Stimulated activated CD4-positive, alpha-beta T cell treated with anti-CD3 and anti-CD28 coated beads, Interleukin-1b, Interleukin-23, amount 100 ng/mL, for 4 hours (primary cell): ENCODE data around the gene L1CAM.

Experiments used
- DNase-seq, 2 donors: peaks; one replicate each; pipeline ENCODE4 v3.0.0-alpha.2; 2020; ENCODE audit warnings: low read depth in 2 of 2

The L1CAM gene

DNA sequence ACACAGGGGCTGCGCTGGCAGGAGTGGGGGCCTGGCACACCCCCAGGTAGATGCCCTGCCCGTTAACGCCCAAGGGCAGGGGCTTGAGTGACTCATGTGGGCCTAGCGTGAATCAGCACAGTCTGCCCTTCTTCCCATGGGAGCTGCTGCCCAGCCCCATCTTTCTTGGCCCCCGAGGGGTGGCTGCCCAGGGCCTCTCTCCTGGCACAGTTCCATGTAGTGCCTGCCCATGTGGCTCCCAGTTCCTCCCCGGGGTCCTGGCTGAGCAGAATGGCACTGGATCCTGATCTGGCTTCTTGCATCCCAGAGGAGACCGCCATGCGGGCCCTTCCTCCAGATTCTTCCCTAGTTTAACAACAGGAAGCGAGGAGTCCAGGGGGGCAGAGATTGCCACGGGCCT, 16.4 kb upstream of the L1CAM start:
- DNase-seq: no peak

DNA sequence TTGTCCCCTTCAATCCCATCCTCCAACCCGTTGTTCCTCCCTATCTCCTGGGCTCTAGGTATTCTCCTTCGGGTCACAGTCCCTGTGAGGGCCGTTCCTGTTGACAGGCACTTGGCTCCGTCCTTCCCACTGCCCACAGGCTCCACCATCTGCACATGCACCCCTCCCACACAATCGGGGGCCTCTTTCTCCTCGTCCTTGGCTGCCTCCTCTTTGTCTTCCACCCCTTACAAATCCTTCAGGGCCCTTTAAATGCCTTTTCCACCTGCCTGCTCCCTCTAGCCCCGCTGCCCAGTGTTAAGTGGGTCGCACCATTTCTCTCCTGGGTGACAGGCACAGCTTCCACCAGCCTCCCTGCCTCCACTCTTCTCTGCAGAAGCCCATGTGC, 15.8 kb upstream of the L1CAM start:
- no peak for DNase-seq

DNA sequence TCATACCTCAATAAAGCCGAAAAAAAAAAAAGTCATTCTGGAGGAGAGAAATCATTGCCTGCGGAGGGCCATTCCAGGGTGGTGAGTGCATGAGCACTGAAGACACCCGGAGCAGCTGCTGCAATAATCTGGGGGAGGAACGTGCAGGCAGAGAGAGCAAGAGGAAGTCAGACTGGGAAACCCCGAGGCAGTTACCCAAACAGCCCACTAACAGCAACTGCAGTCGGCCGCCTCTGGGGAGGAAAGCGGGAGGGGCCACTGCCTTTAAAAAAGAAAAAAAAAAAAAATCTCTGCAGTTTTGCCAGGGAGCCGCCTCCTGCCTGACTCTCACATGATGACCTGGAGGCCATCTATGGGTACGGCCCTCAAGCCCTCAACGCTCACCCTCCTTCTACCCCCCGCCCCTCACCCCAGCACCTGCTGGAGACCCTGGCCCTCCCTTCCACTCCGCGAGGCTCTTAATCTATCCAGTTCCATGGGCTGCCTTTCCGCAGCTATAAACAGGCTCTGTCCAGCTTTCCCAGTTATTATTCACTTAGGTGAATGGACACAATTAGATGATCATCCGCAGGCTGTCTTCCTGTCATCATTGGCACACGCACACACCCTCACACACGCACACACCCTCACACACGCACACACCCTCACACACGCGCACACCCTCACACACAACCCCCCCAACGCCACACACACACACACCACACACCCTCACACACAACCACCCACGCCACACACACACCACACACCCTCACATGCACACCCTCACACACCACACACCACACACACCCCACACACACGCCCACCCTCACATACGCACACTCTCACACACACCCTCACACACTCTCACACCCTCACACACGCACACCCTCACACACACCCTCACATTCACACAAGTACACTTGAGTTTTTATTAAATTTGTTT, 15.1 kb upstream of the L1CAM start:
- peak in 1 of 2 donors; percentile 52 for DNase-seq

DNA sequence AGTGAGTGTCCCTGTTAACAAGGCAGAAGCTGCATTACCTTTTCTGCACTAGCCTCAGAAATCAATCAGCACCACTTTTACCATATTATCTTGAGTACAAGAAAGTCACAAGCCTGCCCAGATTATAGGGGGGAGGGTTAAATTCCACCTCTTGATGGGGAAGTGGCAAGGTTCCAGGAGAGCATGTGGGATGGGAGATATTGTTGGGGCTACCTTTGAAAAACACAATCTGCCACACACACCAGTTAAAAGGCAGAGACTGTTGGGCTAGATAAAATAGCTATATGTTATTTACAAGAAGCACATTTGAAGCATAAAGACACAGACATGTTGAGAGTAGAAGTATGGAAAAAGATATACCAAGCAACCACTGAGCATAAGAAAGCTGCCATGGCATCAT, 11.9 kb upstream of the L1CAM start:
- no peak for DNase-seq

DNA sequence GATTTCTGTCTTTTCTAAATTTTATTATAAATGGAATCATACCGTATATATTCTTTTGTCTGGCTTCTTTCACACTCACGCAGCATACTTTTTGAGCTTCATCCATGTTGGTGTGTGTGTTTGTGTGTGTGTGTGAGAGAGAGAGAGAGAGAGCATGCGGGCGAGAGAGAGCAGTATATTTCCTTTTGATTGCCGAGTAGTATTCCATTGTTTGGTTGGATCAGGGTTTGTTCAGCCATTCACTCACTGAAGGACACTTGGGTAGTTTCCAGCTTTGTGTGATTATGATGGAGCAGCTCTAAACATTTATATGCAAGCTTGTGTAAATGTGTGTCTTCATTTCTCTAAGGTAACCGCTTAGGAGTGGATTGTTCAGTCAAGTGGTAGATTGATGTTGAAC, 3.1 kb upstream of the L1CAM start:
- DNase-seq: no peak

DNA sequence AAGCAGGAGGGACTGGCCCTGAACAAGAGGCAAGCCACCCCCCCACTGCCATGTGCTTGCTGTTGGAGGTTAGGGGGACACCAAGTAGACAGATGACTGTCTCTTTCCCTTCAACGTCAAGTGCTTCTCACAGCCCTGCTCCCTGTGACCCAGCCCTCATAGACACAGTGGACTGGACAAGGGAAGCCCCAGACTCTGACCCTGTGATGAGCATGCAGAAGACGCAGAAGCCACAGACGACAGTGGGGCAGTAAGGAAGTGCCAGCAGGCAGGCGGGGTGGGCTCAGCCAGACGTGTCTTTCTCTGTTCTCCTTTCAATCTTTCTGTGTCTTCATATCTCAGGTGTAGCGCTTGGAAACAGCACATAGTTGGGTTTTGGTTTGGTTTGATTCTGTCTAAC, 2.4 kb upstream of the L1CAM start:
- no peak for DNase-seq

DNA sequence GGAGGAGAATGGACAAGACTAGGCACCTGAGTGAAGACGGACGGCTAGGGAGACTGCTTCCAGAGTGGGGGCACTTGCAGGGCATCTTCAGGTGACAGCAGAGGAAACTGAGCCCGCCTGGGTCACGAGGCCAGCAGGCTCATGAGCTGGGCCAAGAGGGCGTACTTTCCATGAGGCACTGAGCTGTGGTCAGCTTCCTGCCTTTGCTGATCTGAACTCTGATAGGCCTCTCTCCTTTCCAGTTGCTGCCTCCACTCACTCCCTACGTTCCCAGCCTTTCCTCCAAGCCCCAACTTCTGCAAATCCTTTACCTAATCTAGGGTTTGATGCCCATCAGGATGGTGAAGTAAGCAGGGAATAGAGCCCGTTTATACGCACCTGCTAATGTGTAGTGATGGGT, 1.4 kb upstream of the L1CAM start:
- DNase-seq: no peak

DNA sequence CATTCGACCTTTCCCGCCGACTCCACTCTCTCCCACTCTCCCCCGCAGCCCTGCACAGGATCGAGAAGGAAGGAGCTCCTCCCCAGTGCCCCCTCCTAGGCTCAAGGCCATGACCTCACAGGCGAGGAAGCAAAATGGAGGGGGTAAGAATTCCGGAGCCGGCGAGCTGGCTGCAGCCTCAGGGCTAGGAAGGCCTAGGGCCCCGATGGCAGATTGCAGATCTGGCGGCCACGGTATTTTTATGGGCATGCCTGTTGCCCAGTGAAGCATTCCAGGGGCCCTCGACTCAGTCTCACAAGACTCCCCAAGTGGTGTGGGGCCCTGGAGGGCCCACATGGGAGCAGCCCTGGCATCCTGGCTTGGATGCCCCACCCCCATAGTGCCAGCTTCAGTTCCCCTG, 942 bp upstream of the L1CAM start:
- DNase-seq: no peak

DNA sequence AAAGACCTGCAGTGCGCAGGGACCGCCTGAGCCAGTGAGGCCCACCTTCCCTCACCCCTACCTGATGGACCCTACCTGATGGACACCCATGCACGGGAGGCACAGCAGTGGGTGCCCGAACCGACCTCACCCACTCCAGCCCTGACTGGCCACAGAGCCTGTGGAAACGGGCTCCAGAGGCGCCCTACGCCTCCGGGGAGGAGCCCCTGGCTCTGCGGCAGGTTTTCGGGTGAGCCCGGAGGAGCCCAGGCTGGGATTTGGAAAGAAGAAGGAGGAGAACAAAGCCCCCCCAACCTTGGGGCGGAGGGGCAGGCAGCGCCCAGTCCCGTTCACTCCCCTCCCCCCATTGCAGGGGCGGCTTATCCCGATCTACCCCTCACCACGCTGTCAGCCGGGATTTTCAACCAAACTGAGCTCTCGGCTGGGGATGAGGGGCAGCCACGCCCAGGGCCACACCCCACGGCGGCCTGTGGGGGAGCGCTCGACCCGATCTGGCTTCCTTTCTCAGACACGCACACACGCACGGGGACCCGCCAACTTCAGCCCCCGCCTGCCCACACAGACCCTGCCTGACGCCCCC, 675 bp downstream of the L1CAM start:
- no peak for DNase-seq

DNA sequence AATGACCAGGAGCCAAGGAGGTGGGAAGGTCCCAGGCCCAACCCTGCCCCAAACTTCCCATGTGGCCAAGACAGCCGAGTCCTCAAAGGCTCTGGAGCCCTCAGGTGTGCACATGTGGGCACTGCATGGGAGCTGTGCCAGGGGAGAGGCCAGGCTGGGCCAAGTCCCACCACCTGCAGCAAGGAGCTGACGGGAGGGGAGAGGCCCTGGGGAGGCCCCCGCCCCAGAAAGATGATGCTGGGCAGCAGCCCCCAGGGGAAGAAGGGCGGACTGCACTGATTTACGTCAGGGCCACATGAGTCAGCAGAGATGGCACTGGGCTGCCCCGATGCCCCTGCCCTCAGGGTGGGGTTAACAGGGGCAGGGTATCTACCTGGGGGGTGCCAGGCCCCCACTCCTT, 1.4 kb downstream of the L1CAM start:
- no peak for DNase-seq

DNA sequence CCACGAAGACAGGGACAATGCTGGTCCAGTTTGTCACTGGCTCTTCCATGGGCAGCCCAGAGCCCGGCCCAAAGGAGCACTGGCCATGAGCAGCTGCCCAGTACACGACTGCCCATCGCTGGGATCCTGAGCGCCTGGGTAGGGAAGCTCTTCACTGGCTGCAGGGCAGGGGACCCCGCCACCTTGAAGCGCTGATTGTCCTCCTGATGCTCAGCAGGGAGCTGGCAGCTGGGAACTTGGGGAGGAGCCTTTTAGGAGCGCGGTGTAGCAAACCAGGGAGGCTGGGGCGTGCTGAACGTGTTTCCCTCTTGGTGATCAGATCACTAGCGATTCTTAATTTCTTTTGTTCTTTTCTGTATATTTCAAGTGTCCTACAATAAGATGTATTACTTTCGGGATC, 1.8 kb downstream of the L1CAM start:
- DNase-seq: no peak

DNA sequence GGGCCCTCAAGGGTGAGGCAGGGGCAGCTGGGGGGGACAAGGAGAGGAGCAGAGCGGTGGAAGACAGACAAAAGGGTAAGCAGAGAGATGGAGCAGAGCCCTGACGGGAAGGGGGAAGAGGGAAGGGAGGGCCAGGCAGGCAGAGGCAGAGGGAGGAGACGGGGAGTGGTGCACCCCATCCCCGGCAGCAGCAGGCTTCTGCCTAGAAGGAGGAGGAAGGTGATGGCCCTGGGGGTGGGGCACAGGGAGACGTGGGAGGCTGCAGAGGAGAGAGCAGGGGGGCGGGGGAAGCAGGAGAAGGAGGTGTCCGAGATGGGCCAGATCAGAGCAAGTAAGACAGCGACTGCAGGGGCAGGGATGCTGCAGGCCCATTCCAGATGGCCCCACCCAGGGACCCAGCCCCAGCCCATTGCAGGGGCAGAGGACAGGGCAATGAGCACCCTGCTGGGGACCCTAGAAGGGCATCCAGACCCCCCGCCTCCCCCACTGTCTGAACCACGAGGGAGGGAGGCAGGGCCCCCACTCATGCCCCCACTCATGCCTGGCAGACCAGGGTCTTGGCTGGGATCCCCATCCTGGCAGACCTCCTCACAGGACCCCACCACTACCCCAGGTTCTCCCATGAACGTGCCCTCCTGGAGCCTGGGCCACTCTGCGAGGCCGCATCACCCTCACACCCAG, 2.7 kb downstream of the L1CAM start:
- no peak for DNase-seq

DNA sequence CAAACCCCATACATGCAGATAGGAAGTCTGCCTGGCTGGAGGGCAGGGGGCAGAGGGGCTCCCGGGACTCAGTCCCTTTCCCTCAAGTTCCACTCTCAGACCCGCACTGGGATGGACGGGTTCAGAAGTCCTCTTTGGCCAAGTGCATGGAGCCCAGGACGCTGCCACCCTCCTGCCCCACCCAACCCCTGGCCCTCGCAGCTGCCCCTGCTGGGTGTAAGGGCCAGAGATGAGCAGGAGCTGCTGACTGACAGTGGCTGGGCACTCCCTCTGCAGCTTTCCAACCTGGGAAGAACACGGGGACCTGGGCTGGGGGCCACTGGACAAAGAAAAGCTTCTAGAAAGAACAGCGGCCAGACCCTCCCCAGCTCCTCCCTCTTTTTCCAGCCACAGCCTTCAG, 3.4 kb downstream of the L1CAM start:
- no peak for DNase-seq

DNA sequence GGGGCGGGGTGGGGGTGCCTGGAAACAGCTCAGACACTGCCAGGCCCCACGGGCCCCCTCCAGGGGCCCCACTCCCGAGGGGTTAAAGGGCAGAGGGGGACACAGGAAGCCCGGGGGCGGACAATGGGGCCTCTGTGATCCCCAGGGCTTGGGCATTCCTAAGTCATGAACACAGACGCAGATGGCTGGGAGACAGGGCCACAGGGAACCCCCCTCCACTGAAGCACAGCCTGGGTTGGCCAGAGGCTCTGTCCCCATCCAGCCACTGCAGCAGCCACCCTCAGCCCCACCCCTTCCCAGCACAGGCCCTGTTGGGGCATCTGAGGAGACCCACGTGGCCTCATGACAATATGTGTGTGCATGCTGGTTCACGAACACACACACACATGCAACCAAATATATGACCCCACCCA, 3.9 kb downstream of the L1CAM start:
- DNase-seq: no peak

DNA sequence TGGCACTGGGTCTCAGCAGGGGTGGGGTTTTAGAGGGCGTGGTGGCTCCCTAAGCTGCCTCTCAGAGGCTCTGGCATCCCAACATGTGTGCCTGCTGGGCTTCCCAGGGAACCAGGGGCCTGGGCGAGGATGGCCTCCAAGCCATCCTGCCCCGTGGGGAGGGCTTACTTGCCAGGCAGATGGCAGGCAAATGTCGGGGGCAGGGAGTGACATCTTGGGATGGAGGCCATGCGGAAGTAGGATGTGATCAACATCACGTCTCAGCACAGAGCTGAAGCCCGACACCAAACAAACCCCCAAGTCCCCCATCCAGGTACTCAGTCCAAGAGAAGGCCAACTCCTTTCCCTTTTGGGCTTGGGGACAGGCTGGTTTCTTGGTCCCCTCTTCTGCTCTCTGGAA, 4.7 kb downstream of the L1CAM start:
- no peak for DNase-seq

DNA sequence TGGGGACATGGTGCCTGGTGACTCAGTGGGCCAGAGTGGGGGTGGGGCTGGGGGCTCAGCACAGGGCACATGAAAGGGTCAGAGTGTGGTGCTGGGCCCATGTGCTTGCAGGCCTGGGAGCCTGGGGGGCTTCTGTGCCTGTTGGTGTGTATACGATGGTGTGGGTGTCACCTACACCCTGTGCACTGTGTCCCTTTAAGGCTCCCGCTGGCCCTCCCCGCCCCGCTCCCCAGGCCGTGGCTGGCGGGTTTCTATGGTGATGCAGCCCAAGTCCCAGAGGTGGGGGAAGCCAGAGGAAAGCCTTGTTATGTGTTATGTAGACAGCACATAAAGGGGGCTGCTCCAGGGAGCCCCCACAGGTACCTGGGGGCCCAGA, 5.5 kb downstream of the L1CAM start:
- no peak for DNase-seq

DNA sequence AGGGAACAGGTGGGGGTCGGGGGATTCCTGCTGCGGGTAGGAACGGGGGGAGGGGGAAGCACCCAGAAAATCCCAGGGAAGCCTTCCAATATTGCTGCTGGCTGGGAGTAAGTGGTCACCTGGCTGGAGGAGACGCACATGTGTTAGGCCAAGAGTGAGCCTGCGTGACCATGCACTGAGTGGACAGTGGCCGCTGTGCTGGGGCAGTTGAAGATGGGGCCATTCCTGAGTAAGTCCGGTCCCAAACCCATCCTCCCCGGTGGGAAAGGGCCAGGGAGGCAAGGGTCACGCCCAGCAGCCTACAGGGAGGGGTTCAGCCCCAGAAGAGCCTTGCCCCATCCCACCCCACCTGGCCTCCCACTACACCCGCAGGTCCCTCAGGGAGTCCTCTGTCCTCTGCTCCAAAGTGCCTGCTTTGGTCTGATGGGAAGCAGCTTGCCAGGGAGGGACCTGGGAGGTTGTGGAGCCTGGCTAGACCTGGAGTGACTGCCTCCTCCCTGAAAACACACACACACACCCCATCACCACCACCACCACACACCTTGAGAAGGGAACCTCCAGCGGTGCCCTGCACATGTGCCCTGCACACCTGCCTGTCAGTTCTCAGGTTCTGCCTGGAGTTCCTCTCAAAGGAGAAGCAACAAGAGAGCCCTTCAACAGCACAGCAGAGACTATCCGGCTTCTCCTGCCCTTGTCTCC, 6.1 kb downstream of the L1CAM start:
- no peak for DNase-seq

DNA sequence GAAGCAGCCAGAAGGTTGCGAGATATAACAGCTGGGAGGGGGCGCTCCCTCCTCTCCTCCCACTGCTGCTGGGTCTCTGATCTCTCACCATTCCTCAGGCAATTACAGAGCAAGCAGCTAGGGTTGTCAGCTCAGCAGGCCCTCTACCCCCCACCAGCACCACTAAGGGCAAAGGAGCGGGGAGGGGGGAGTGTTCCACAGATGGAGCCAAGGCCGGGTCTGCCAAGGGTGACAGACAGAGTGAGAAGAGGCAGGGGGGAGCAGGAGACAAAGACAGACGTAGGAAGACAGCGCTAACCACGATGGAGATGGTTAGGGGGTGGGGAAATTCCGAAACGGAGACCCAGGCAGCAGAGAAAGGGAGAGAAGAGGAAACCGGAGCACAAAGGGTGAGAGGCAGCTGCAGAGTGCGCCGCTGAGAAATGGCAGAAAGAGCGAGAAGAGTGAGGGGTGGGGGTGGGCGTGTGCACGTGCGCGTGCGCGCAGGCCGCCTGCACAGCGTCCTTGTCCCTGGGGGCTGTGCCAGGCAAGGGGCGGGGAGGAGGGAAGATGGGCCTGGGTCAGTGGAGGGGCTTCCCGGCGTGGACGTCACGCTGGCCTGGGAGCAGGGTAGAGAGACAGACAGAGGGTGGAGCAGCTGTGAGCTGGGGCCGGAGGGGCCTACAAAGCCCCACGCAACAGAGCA, 6.9 kb downstream of the L1CAM start:
- DNase-seq: peak in 1 of 2 donors; percentile 12

DNA sequence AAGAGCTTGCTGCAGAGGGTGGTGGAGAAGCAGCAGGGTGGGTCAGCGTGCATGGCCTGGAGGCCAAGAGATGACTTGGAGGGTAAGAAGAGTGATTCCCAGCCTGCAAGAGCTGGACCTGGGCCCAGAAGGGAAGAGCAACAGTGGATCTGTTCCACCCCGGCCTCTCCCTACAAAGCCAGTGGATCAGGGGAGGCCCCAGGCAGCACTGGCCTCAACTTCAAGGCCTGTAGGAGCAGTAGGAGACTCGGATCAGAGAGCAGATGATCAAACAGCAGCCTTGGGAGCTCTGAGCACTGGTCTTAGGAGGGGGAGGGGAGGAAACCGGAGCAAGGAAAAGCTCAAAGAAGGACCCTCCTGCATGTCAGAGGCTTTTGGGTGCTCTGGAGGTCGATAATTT, 7.6 kb downstream of the L1CAM start:
- DNase-seq: no peak

DNA sequence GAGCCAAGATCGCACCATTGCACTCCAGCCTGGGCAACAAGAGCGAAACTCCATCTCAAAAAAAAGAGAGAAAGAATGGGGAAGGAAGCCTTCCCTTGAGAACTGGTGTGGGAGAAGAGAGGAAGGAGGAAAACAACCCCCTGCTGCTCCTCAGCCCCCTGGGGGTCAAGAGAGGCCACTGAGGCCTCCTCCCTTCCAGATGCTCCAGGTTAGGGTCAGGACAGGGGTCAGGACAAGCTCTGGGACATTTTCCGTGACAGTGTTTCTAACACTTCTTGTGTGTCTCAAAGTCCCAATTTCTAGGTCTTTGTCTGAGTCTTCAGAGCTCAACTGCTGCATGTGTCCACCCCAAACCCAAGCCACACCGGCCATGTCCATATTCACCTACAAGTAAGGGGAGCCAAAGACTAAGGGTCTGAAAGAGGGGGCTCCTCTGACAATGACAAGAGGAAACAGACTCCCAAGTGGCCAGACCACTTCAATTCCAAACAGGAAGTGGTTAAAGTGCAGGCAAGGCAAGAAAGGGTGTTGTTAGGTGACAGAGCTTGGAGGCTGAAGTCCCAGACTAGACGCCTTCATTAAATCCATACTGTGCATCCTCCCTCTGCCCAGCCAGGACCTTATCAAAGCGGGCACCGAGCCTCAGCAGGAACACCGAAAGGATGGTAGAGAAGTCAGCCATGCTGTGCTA, 8.3 kb downstream of the L1CAM start:
- DNase-seq: no peak

DNA sequence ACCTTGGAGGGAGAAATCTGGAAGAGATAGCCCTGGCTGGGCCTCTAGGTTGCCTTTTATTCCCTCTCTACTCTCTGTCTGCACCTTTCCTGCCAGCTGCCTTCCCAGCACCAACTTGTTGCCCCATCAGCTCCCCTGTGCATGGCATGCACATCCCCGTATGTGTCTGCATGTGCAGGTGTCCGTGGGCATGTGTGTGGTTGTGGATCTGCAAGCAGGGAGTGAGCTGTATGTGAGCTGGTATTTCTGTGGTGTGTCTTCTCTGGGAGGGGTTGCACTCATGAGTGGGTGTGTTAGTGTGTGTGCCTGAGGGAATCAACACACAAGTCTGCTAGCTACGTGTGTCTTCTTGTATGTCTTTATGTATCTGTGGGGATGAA, 9.9 kb downstream of the L1CAM start:
- DNase-seq: no peak
